GM21367 (cell line): ENCODE data around the gene CNNM1.

Experiments
- ATAC-seq: cut with Tn5 transposase; IDR thresholded peaks from one replicate; pipeline ENCODE4 v1.9.1; 2021; ENCODE audit not compliant: unreplicated experiment

CNNM1 gene

DNA sequence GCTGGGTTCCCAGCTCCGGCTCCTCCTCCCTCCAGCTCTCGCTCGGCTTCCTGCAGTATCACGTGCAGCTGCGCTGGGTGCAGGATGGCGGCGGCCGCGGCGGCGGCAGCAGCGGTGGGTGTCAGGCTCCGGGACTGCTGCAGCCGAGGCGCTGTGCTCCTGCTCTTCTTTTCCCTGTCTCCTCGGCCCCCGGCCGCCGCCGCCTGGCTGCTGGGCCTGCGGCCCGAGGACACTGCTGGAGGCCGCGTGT lies at the start of gene CNNM1:
Gene CNNM1, plus strand, starts transcription at position 53 of the 250 bp plus-strand sequence. Its CDS starts 32 bp downstream, at position 85.
- peak; percentile 74 for ATAC-seq

DNA sequence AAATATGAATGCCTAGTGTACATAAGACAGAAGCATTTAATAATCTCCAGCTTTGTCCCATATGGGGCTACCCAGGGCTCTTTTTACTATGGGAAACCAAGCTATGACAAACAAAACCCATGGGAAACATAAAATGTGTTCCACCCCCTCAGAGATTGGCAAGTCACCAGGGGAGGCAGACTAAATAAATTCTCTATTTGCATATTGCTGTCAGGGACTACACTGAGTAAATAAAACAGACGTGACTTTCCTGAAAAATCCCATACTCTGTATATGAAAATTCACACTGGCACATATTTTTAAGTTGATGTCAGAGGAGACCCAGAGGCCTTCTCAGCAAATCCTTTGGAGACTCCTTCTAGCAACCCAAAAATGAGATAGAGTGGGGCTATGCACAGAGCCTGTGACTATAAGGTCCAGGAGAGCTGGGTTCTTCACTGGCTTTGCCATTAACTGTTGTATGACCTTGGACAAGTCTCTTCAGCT lies 49.5 kb upstream of the CNNM1 start:
- ATAC-seq, result peak; percentile 34

DNA sequence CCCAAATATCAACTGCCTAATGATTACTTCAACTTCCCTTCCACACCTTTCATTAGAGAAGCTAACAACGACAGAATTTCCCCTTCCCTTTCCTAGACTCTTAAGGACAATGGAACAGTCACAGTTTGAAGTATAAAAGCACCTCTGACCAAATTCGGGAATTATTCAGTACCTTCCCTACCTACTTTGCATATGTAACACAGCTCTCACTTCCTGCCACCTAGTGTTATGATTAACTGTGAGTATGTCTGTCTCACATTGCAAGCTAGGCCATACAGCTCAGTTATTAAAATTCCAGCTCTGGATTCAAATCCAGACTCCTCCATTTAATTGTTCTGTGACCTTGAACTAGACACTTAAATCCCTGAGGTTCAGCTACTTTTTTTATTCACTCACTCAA lies 48.7 kb upstream of the CNNM1 start:
- peak; percentile 65 for ATAC-seq

DNA sequence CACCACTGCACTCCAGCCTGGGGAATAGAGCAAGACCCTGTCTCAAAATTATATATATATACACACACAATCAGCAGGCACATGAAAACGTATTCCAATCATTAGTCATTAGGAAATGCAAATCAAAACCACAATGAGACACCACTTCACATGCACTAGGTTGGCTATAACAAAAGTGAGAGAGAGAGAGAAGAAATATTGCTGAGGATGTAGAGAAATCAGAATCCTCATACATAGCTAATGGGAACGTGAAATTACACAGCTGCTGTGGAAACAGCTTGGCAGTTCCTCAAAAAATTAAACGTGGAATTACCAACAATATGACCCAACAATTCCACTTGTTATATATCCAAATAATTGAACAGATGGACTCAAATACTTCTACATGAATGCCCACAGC lies 43.3 kb upstream of the CNNM1 start:
- ATAC-seq, result no peak

DNA sequence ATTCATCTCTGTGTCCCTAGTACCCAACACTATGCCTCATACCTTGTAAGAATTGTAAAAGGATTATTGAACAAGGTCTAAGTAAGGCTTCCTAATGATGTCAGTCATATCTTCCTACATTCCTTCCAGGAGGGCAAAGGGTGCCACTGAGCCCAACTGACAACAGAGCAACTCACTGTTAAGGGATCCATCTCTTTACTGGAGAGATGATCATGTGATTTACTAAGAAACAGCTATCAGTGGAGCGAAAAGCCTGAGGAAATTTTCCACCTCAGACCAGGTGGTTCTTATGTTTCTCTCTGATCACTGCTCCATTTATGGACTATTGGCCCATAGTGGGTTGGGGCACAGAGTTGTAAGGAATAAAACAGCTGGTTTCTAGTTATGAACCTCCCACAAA lies 38.9 kb upstream of the CNNM1 start:
- ATAC-seq, result no peak

DNA sequence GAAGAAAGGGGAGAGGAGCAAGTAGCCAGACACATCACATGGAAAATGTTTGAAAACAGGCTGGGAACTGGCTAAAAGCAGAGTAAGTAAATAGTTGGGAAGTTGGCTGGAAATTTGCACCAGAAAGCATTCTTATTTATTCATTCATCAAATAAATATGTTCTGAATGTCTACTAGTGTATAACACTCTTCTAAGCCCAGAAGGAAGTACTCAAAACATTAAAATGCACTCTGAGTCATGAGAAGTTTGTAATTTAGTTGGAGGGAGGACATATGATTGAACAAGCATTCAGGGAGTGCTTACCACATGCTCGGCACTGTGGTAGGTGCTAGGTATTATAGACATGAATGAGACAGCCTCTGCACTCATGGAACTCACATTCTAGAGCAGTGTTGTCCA lies 37.0 kb upstream of the CNNM1 start:
- no peak for ATAC-seq

DNA sequence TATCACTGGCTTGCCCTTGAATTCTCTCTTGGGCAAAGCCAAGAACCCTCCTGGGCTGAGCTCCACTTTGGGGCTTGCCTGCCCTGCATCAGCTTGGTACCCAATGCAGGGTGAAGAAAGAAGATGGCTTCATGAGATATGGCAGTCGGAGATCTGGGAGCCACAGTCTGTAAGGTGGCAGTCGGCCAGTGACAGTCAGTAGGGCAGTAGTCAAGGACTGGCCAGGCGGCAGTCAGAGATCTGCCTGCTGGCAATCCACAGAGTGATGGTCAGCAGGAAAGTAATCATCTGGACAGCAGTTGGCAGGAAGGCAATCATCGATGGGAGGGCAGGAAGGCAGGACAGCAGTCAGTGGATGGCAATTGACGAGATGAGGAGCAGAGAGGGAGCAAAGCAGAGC lies 32.6 kb upstream of the CNNM1 start:
- no peak for ATAC-seq

DNA sequence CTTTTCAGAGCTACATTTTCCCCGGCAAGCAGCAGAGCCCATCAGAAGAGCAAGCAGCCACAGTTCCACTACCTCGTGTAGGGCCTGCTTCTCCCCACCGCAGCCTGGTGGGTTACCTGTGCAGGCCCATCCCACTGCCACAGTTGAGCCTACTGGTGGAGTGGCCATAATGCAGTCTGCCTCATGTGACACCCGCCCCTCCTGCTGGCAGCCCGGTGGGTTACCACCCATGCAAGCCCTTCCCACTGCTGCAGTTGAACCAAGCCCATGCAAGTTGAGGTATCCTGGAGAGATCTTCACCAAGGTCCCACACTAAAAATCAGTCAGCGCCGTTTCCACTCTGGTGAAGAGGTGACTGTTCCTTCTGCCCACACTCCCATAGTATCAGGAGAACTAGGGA lies 32.1 kb upstream of the CNNM1 start:
- no peak for ATAC-seq

DNA sequence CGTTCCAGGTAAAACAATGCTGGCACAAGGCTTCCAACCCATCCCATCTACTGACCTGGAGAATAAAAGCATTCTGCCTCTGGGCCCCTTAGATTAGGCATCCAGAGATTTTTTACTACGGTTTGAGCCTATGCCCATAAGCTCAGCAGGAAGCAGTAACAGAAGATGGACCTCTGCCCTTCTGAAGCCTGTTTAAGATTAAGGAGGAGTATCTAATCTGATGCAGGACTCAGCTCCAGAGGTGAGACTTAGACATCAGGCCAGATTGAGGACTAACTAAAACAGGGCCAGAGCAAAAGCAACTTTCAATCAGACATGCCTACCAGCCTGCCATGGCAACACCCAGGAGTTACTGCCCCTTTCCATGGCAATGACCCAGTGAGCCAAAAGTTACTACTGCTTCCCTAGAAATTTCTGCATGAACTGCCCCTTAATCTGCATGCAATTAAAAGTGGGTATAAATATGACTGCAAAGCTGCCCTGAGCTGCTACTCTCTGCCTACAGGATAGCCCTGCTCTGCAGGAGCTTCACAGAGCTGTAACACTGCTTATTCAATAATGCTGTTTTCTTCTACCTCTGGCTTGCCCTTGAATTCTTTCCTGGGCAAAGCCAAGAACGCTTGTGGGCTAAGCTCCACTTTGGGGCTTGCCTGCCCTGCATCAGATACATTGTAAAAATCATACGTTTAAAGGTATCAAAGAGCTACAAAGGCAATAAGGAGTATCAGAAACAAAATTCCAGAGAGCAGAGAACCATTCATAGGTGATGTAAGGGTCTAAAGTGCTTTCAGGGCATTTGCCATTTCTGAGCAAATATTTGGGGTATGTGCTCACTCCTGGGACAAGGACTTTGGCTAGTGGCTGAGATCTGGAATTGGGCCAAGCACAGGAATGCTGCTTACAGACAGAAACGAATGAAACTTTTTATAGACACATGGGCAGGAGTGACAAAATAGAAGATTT lies 25.0 kb upstream of the CNNM1 start:
- ATAC-seq, result no peak

DNA sequence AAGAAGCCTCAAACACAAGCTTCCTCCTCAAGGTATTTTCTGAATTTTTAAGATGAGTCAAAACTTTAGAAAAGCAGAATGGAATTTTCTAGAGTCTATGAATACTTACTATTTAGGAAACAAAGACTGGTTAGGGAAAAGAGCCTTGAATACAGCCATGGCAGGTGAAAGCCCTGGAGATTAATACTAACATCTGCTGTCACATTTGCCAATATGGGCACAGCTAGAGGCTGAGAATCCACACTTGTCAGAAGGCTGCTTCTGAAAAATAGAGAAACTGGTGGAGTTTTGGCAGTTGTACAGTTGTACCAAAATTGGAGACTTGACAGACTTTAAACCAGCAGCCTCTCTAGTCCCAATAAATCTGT lies 24.3 kb upstream of the CNNM1 start:
- no peak for ATAC-seq

DNA sequence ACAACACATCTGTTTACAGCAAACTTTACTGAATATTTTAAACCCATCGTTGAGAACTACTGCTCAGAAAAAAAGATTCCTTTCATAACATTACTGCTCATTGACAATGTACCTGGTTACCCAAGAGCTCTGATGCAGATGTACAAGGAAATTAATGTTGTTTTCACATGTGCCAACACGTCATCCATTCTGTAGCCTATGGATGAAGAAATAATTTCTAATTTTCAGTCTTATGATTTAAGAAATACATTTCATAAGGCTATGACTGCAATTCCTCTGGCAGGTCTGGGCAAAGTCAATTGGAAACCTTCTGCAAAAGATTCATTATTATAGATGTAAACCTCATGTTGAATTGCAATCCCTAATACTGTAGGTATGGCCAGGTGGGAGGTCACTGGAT lies 16.7 kb upstream of the CNNM1 start:
- no peak for ATAC-seq

DNA sequence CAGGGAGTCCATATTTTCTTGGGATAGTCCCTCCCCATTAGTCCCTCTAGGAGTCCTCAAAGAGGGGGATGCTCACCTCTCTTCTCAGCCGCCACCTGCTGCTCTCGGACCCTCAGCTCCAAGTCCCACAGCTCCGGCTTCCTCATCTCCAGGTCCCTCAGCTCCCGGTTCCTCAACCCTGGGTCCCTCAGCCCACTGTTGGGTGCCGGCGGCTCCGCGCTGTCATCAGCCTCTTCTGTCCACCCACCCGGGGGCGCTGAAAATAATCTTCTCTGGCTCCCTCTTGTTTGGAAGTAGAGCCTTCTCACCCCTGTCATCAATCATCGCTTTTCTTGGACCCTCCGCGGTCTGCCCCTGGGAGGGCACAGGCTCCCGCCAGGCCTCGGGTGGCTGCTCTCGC lies 13.3 kb upstream of the CNNM1 start:
- no peak for ATAC-seq

DNA sequence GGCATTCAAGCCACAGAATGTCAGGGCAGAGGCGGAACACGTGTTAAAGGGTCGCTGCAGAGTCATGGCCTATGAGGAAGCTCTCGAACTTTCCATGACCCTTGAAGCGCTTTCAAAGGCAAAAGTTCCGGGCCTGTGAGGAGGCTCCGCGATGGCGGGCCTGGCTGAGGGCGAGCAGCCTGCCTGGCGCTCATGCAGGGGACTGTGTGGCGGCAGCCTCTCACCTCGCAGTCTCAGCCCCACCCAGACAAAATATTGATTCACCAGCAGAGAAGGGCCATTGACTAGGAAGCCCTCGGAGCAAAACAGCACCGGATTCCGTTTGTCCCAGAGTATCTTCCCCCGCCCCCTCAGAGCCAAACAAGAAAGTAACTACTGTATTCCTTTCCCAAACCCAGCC lies 12.8 kb upstream of the CNNM1 start:
- ATAC-seq, result no peak

DNA sequence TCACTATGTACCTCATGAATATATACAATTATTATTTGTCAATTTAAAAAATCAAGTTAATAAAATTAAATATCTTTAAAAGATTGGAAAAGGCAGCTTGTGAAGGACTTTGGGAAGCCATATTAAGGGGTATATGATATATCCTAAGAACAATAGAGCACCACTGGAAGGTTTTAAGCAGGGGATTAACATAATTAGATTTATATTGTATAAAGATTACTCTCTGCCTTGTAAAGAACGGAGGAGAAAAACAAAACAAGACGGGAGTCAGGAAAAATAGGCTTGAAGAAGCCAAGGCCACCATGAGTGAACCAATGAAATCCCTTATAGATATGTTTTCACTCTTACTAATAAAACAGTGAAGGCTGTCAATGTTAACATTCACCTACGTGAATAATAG lies 11.1 kb upstream of the CNNM1 start:
- no peak for ATAC-seq

DNA sequence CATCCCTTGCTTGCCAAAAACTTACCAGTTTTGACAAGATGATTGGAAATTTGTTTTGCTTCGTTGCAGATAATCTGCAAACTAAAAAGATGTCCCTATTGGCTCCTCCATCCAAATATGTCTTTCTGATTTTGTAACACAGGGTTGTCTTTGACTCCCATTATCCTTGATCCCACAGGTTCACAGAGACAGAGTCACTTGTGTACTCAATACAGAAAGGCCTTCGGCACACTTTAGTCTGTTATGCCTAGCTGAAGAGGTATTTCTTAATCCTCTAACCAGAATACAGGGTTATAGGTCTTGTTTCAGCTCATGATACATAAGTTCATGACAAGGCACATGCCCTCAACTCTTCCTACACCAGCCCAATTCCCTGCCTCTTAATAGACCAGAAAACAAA lies 10.7 kb upstream of the CNNM1 start:
- ATAC-seq, result no peak

DNA sequence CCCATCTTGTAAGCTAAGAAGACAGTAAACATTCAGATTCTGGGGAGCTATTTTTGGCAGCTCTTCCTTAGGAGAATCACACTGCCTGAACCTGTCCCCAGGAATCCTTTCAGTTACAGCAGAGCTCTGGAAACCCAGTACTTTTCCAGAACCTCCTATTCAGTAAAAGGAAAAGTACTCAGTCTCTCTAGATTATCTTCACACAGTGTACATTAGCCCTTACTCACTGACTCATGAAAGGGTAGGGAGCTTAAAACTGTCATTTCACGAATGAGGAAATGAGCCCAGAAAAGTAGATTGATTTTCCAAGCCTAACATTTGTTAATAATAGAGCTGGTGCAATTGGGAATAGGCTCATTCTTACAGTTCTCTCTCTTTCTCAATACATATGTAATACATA lies 3.9 kb upstream of the CNNM1 start:
- no peak for ATAC-seq

DNA sequence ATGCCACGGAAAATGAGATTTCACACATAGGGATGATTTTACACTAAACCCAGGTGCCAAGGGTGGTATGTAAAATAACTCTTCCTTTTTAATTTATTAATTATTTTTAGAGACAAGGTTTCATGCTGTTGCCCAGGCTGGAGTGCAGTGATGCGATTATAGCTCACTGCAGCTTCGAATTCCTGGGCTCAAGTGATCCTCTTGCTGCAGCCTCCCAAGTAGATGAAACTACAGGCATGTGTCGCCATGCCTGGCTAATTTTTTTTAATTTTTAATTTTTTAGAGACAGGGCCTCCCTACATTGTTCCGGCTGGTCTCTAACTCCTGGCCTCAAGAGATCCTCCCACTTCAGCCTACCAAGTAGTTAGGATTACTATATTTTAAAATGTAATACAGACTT lies 2.3 kb upstream of the CNNM1 start:
- no peak for ATAC-seq

DNA sequence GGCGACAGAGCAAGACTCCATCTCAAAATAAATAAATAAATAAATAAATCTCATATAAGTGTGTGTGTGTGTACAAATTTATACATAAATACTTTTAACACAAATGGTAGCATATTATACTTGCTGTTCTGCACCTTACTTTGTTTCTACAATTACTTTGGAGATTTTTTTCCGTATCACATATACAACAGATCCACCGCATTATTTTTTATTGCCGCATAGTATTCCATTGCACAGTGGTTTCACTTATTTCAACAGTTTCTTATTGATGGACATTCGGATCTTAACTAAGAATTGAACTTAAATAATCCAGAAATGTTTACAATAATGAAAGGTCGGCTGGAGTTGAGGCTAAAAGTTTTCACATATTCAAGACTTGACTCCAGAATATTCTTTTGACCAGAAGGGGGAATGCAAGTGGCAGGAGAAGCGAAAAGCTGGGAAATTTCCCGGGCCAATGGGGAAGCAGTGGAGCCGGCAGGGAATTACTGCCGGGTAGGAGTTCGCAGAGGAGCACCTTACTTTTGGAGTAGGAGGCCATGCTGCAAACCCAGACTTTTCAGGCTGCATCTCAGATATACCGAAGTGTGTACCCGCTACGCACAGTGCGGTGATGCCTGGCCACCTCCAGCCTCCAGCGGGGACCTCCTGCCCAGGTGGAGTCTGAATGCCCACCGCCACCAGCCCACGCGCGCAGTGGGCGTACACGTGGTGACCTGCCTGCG lies 415 bp upstream of the CNNM1 start:
- no peak for ATAC-seq

DNA sequence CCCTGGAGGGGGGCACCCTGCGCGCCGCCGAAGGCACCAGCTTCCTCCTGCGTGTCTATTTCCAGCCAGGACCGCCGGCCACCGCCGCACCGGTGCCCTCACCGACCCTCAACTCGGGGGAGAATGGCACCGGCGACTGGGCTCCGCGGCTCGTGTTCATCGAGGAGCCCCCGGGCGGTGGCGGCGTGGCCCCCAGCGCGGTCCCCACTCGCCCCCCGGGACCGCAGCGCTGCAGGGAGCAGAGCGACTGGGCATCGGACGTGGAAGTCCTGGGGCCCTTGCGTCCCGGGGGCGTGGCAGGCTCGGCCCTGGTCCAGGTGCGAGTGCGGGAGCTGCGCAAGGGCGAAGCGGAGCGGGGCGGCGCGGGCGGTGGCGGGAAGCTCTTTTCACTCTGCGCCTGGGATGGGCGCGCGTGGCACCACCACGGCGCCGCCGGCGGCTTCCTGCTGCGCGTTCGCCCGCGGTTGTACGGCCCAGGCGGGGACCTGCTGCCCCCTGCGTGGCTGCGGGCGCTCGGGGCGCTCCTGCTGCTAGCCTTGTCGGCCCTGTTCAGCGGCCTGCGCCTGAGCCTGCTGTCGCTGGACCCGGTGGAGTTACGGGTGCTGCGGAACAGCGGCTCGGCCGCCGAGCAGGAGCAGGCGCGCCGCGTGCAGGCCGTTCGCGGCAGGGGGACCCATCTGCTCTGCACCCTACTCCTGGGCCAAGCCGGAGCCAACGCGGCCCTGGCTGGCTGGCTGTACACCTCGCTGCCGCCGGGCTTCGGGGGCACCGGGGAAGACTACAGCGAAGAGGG lies 594 bp downstream of the CNNM1 start:
- ATAC-seq, result peak; percentile 29

DNA sequence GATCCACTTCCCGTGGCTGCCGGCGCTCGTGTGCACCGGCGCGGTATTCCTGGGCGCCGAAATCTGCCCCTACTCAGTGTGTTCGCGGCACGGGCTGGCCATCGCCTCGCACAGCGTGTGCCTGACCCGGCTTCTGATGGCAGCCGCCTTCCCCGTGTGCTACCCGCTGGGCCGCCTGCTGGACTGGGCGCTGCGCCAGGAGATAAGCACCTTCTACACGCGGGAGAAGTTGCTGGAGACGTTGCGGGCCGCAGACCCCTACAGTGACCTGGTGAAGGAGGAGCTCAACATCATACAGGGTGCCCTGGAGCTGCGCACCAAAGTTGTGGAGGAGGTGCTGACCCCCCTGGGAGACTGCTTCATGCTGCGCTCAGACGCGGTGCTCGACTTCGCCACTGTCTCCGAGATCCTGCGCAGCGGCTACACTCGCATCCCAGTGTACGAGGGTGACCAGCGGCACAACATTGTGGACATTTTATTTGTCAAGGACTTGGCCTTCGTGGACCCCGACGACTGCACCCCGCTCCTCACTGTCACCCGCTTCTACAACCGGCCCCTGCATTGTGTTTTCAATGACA lies 1.3 kb downstream of the CNNM1 start:
- no peak for ATAC-seq

DNA sequence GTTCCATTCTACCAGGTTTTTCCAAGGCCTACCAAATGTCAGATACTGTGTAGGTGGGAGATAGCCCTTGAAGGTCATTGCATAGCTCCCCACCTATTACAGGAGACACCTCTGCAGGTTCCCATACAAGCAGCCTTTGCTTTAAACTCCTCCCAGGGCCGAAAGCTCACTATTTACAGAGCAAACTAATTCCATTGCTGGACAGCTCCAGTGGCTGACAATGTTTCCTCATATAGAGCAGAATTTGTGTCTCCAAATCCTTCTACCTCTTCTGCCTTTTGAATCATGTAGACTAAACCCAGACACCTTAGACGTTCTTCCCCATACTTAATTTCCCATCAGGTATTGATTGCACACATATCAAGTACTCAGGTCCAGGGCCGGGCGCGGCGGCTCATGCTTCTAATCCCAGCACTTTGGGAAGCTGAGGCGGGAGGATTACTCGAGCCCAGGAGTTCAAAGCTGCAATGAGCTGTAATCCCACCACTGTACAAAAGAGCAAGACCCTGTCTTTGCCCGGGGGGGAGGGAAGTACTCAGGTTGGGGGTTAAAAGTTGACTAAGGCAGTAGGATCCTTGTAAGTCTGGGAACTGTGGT lies 2.1 kb downstream of the CNNM1 start:
- no peak for ATAC-seq
